GM12892 (cell line): Measurements from ENCODE around the gene CNOT2.
"Not testable (repeated sequence)": the region's sequence is repeated elsewhere in the genome, so short reads cannot be mapped to it uniquely, and the experiment has no call there.

Experiments used
- DNase-seq: peaks from one replicate; pipeline ENCODE4 v3.0.0; 2011; ENCODE audit not compliant: insufficient read length
- FAIRE-seq: peaks from 2 replicates; lab custom pipeline; 2011; peaks lifted over from hg19 to GRCh38; lab: Jason Lieb, UNC
- POLR2A ChIP-seq: IDR thresholded peaks from 2 replicates; pipeline ENCODE4 v1.6.1; 2011; ENCODE audit warnings: low read depth, low read length, control low read depth
- POLR2AphosphoS5 ChIP-seq: IDR thresholded peaks from 2 replicates; pipeline ENCODE4 v1.6.1; 2011; ENCODE audit warnings: low read depth, low read length, control low read depth
- TAF1 ChIP-seq: IDR thresholded peaks from 2 replicates; pipeline ENCODE4 v1.6.1; 2011; ENCODE audit warnings: low read depth, mild to moderate bottlenecking, control low read depth, low read length, borderline replicate concordance

The CNOT2 gene

DNA sequence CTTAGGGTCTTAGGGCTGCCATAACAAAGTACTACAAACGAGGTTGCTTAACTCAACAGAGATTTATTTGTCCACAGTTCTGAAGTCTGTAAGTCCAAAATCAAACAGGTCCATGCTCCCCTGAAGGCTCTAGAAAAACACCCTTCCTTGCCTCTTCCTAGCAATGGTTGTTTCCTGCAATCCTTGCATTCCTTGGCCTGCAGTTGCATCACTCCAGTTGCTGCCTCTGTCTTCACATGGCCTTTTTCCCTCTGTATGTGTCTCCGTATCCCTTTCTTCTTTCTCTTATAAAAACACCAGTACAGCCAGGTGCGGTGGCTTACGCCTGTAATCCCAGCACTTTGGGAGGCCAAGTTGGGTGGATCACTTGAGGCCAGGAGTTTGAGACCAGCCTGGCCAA lies 140.3 kb downstream of the CNOT2 start:
- FAIRE-seq (no peak), DNase-seq (no peak)
- TF ChIP-seq POLR2A (no peak), TAF1 (no peak), POLR2AphosphoS5 (no peak)

DNA sequence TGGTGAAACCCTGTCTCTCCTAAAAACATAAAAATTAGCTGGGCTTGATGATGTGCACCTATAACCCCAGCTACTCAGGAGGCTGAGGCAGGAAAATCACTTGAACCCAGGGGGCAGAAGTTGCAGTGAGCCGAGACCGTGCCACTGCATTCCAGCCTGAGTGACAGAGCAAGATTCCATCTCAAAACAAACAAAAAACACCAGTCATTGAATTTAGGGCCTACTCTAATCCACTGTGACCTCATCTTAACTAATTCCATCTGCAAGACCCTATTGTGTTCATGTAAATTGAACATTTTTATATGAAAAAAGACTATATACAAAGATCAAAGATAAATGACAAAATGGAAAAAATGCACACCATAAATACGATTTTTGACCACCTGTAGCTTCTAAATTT lies 140.7 kb downstream of the CNOT2 start:
- FAIRE-seq (no peak), DNase-seq (no peak)
- TF ChIP-seq POLR2AphosphoS5 = no peak
- TF ChIP-seq POLR2A = no peak
- TF ChIP-seq TAF1 = no peak

DNA sequence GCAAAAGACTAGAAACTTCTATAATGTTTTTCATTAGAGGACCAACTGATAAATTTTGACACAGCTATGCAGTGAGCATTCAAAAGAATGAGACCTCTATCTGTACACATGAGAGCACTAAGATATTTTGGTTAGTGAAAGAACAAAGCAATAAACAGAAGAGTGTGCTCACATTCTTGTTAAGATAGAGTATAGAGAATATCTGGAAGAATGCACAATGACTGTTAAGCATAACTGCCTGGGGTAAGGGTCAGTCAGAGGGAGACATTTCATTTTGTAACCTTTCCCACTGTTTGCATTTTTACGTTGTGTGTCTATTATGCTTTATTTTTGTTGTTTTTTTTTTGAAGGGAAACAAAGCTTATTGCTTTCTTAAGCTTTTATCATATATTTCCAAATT lies 143.5 kb downstream of the CNOT2 start:
- no peak for DNase-seq
- FAIRE-seq = no peak
- no peak for TF ChIP-seq TAF1
- TF ChIP-seq POLR2A = no peak
- TF ChIP-seq POLR2AphosphoS5 = no peak

DNA sequence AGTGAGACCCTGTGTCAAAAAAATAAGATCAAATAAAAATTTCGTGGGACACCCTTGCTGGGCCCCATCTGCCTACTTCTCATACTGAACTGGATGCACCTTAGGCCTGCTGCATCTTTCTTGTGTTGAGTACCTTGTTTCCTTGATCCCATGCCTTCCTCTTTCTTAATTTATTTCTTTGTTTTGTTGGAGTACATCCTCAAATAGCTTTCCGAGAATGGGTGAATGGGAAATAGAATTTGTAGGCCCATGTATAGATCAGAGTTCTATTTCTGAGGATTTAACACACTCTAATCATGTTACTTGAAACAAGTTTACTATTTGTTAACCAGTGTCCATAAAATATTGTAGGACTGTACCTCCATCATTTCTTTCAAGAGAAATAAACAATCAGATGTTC lies 146.4 kb downstream of the CNOT2 start:
- DNase-seq (no peak), FAIRE-seq (no peak)
- TF ChIP-seq TAF1 (no peak), POLR2AphosphoS5 (no peak), POLR2A (no peak)

DNA sequence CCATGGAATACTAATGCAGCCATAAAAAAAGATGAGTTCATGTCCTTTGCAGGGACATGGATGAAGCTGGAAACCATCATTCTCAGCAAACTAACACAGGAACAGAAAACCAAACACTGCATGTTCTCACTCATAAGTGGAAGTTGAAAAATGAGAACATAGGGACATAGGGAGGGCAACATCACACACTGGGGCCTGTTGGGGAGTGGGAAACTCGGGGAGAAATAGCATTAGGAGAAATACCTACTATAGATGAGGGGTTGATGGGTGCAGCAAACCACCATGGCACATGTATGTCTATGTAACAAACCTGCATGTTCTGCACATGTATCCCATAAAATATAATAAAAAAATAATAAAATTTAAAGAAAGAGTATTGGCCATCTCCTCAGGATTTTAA lies 149.4 kb downstream of the CNOT2 start:
- DNase-seq, FAIRE-seq: not testable (repeated sequence)

DNA sequence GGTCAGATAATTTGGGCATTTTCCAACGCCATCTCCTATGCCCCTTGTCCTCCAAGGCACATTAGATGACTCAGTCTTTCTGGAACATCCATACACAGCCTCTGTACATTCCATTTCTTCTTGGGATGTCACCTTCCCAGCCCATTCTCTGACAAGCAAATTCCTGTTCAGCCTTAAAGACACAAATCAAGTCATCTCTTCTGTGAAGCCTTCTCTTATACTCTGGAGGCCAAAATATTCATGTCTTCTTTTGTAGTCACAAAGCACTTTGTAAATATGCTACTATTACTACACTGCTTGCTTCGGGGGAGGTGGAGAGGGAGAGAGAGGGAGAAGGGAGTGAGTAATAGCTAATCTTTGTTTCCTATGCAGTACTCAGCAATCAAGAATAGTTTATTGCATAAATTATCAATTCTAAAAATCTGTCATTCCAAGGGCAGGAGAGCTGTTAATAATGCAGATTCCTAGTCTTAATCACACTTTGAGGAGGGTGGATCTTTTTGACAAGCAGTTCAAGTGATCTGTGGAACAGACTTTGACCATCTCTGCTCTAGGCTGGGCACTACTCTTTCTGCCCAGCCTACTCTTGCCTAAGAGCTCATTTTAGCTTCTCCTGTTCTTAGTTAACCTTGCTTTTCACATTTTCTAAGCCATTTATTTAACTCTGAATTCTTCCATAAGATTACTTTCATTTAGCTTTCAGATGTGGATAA lies 150.7 kb downstream of the CNOT2 start:
- DNase-seq = no peak
- no peak for FAIRE-seq
- TF ChIP-seq POLR2A (no peak), TAF1 (no peak), POLR2AphosphoS5 (no peak)

DNA sequence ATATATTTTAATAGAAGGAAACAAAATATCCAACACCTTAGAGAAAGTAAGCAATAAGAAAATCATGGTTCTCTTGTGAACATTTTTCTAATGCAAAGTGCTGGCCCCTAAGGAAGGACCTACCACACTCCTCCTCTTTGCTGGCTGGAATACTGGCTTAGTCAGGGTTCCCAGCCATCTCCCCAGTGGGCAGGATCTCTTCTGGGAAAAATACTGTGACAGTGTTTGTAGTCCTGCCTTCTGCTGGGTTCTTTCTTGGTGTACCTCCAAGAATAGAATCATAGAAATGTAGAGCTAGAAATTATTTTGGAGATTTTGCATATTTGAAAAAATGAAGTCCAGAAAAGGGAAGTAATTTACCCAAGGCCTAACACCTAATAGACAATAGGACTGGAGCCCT lies 154.8 kb downstream of the CNOT2 start:
- no peak for FAIRE-seq
- TF ChIP-seq POLR2AphosphoS5 (no peak), TAF1 (no peak), POLR2A (no peak)
- no peak for DNase-seq

DNA sequence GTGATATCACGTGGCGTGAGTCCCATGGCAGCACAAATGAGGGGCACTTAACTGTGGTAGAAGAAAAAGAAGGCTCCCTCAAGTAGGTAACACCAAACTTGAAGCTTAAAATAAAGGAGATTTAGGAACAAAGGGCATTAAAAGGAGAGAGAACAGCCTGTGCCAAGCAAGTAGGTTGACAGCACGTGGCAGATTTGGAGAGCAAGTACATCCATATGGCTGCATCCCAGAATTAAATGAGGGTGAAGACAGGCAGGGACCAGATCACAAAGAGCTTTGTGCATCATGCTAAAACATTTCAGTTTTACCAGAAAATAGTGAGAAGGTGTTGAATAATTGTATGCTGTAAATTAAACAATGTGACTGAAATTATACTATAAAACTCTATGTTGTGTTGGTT lies 155.6 kb downstream of the CNOT2 start:
- TF ChIP-seq POLR2AphosphoS5 (no peak), TAF1 (no peak), POLR2A (no peak)
- FAIRE-seq (no peak), DNase-seq (no peak)

DNA sequence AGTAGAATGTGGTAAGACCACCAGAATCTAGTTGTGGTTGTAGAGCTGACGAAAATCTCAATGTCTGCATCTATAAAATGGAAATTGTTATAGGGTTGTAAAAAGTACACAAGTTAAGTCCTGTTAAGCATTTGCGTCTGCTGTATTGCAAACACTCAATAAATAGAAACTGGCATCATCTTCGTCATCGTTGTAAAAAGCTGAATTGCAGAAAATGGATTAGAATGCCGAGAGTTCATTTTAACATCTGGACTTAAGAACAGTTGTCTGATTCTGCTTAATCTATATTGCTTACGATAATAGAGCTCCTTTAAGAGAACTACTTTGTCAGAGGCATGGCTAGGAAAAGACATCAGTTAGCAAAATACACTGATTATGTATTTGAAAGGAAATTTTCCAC lies 156.1 kb downstream of the CNOT2 start:
- DNase-seq = no peak
- no peak for FAIRE-seq
- TF ChIP-seq TAF1 (no peak), POLR2AphosphoS5 (no peak), POLR2A (no peak)

DNA sequence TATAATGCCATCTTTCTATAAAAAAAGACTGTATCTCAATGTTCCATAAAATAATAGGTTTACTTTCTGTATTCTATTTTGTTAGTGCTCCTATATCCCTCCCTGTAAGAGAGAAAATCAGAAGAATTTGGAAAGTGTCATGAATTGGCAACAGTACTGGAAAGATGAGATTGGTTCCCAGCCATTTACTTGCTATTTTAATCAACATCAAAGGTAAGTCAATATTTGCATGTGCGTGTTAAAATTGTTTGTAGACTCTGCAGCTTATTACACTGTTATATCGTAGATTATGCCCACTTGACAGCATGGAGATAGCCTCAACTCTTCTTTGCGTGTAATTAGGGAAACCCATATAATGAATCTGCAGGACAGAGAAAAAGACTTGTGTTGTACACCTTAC lies 156.9 kb downstream of the CNOT2 start:
- no peak for FAIRE-seq
- DNase-seq = no peak
- no peak for TF ChIP-seq POLR2AphosphoS5
- no peak for TF ChIP-seq POLR2A
- TF ChIP-seq TAF1 = no peak

DNA sequence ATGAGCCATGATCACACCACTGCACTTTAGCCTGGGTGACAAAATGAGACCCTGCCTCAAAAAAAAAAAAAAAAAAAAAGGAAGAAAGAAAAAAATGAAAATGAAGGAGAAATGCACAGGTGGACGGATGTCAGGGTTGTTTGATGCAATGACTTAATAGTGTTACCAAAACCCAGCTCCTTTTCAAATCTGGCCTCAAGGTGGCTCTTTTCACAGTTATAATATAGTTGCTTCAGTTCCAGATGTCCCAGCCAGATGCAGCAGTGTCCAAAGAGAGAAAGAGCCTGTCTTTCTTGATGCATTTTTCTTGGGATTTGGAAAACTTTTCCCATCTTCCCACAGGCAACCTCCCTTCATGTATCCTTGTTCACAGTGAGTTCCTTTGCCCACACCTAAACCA lies 159.4 kb downstream of the CNOT2 start:
- TF ChIP-seq POLR2A = no peak
- TF ChIP-seq POLR2AphosphoS5 = no peak
- TF ChIP-seq TAF1 = no peak
- DNase-seq (no peak), FAIRE-seq (no peak)

DNA sequence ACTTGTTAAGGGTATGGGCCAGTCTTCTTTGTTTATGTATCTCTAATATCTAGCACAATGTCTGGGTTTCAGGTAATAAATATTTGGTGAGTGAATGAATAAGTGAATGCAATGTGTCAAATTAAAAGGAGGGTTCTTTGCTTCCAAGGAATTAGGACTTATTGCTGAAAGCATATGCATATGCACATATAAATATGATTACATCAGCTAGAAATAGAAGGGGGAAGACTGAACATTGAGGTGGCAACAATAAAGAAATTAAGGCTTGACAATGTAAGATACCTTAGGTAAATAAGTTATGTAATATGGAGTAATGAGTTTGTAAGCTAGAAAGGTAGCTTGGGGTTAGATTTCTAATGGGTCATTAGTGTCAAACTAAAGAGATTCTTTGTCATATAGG lies 160.6 kb downstream of the CNOT2 start:
- no peak for DNase-seq
- FAIRE-seq = no peak
- no peak for TF ChIP-seq POLR2A
- no peak for TF ChIP-seq POLR2AphosphoS5
- no peak for TF ChIP-seq TAF1
